GM10847 (cell line): ENCODE results near the gene CHID1.

Experiments used
- POLR2A ChIP-seq: IDR thresholded peaks from 2 replicates; pipeline ENCODE4 v1.6.1; 2011; ENCODE audit not compliant: insufficient read length; ENCODE audit errors: extremely low read depth

CHID1 gene

DNA sequence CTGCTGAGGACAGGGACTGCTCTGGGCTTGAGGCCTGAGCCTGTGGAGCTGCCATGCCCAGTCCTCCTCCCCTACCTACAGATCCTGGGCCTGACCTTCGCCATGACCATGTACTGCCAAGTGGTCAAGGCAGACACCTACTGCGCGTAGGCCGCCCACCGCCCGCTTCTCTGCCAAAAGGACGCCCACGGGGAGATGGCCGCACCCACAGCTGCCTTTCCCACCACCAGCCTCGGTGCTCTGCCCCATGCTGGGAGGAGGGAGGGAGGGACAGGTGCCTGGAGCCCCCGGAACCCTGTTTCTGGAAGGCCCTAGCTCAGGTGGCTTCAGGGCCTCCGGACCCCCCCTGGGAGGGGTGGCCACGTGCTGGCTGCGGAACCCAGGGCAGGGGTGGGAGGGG, 44.1 kb downstream of the CHID1 start:
- TF ChIP-seq POLR2A, result no peak

DNA sequence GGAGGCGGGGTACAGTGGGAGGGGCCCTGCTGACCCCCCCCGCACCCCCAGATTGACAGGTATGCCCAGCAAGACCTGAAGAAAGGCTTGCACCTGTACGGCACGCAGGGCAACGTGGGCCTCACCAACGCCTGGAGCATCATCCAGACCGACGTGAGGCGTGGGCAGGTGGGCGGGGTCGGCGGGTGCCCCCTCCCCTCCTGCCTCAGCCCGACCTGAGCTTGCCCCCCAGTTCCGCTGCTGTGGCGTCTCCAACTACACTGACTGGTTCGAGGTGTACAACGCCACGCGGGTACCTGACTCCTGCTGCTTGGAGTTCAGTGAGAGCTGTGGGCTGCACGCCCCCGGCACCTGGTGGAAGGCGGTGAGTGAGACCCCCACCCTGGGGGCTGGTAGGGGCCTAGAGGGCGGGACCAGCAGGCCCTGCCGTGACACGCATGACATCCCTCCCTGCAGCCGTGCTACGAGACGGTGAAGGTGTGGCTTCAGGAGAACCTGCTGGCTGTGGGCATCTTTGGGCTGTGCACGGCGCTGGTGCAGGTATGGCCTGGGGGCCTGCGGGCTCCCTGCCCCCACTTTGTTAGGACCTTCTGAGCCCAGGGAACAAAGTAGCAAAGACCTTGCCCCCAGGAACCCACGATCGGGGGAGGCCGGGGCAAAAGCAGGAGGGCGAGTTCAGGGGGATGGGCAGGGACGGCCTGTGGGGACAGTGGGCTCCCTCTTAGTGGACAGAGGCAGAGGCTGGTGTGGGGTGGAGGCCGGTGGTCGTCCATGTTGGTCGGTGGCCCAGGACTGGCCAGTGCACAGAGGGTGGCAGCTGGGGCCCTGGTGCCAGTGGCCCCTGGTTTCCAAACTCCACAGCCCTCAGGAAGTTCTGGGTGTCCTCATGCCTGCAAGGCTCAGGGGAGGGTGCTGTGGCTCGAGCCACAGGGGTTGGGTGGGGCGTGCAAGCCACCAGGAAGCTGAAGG, 44.9 kb downstream of the CHID1 start:
- no peak for TF ChIP-seq POLR2A

DNA sequence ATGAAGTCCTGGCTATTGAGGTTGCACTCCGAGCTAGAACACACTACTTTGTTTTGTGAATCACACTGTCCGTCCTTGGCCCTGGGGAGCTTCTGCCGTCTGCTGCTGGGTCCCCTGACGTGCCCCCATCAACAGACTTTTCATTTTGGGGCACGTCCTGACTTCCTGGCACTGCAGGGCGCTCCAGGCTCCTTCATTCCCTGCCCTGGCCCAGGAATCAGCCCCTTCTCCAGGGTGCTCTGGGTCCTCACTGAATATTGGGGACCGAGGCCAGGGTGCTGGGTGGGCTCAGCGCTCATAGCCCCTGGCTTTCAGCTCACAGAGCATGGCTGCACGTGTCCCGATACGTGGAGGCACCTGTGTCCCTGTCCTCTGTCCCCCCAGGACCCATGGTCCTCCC, 45.7 kb downstream of the CHID1 start:
- TF ChIP-seq POLR2A, result no peak

DNA sequence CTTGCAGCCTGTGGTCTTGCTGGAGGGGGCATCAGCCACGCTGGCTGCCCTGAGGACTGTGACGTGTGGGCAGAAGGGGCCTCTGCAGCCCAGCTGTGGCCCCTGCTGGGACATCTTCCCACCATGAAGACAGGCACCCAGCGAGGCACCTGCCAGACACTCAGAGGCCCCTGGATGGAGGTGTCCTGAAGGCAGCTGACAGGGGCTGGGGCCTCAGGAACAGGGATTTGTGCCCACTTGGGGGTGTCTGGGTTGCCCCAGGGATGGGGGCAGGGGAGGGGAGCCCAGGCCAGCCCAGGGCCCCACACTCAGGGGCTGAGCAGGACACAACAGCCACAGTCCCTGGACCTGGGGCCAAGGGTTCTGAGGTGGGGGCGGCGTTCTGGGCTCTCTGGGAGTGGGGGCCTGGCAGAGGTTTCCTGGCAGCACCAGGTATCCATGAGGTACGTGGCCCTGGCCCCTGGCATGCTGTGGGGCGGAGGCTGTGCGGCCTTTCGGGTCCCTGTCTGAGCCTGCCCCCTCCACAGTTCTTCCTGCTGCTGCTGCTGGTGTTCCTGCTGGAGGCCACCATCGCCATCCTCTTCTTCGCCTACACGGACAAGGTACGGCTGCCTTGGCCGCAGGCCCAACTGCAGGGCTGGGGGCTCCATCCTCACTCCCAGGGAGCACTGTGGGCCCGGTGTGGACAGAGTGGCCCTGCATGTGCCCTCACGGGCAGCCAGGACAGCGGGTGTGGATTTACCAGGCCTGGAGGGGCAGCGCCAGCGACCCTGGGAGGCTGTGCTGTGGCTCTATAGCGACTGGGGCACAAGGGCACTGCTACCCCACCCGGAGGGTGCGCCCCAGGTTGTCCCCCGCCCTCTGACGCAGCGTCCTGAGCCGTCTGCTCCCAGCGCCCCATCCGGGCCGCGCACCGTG, 46.4 kb downstream of the CHID1 start:
- TF ChIP-seq POLR2A, result no peak

DNA sequence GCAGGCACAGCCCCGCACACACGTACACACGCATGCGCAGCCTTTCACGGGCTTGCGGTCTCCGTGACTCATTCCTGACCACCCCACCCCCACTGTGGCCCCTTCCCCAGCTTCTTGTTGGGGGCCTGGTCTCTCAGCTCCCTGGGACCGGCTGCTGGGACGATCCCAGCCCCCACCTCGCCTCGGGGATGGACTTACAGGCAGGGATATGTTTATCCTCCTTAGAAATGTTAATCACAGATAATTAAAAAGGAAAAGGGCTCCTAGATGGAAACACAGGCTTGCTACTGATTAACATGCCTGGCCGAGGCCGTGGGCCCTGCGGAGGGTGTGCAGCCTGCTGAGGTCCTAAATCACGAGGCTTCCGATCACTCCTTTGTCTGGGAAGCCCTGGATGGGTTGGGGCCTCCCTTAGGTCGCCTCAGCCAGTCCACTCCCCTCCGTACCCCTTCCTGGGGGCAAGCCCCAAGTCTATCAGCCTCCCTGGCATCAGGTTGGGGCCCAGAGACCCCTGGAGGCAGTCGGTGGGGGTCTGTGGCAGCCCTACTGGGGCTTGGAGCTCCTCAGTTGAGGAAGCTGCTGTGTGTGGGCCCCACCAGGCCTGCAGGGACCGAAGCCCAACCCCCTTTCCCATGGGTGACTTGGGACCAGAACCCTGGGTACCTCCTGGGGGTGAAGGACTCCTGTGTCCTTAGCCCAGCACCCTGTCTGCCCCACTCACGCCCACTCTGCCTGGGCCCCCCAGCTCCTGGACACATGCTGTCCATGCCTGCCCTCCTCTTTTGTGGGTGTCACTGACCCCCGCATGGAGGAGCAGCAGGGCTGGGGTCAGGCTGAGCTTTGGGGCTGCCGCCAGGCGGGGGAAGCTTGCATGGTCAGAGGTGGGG, 47.3 kb downstream of the CHID1 start:
- TF ChIP-seq POLR2A, result no peak

DNA sequence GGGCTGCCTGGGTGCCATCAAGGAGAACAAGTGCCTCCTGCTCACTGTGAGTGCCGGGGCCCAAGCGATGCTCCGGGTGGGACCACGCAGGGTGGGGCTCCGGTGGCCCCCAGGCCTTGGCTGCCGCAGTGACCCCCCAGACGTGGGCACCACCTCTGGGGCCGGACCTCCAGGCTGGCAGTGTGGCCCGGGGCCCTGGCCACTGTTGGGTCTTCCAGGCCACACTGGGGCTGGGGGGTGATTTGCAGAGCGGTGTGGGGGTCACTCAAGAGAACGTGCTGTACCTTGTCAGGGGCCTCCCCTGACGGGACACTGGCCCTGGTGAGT, 48.0 kb downstream of the CHID1 start:
- no peak for TF ChIP-seq POLR2A

DNA sequence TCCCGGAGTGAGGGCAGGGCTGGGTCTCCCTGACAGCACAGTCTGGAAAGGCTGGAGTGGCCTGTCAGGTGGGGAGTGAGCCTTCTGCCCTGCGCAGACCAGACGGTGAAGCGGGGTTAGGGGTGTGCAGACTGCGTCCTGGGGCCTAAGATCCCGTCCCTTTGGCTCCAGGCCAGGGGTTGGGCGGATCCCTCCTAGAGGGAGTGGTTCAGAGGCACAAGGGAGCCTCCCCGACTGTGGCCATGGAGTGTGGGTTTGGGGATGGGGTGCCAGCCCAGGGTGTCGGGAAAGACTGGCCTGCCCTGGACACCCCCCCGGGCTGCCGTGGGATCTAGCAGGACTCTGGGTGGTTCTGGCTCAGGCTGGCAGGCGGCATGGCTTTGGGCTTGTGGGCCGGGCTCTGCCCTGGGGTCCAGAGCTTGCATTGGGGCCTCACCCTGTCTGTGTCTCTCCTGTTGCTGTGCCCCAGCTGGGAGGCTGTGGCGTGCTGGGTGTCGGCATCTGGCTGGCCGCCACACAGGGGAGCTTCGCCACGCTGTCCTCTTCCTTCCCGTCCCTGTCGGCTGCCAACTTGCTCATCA, 48.4 kb downstream of the CHID1 start:
- TF ChIP-seq POLR2A, result no peak

DNA sequence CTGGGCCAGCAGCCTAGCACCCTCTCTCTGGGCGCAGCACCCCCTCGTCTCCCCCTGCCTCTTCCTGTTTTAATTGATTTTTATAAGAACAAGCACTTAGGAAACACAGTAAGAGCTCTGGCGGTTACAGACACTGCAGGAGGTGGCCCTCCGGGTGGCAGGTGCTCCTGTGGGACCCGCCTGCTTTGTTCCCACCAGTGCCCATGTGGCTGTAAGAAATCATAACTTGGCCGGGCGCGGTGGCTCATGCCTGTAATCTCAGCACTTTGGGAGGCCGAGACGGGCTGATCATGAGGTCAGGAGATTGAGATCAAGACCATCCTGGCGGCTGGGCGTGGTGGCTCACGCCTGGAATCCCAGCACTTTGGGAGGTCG, 49.5 kb downstream of the CHID1 start:
- TF ChIP-seq POLR2A, result no peak

DNA sequence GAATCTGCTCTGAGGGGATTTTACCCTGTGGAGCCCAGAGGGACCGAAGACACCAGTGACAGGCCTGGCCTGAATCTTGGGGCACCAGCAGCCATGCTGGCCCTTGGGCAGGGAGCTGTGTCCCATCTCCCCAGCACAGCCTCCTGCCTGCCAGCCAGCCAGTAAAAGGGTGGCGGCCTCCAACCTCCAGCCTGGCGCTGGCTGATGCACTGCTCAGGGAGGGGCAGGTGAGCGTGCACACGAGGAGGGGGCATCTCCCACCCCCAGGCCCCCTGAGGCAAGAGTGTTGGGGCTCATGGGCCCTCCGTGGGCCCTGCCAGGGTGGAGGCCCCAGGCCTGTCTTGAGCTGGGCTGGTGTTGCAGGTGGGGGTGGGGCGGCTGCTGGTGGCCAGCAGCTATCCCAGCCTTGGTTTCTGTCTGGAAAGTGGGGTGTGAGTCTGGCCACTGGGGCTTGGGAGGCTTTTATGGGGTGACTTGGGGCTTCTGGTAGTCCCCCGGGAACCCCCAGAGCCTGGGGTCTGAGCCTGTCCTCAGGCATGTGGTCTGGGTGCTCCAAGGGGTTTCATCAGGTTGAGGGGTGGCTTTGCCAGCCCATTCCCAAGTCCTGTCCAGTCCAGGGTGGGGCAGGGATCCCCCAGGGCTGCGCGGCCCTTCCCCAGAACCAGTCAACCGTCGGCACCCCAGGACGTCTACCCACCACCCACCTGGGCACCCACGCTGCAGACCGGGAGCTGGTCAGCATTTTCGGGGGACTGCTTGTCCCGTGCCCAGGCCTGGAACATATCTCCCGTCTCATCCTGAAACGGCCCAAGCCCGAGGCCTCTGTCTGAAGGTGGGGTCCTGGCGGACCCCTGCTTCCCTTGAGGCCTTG, 50.1 kb downstream of the CHID1 start:
- TF ChIP-seq POLR2A, result no peak

DNA sequence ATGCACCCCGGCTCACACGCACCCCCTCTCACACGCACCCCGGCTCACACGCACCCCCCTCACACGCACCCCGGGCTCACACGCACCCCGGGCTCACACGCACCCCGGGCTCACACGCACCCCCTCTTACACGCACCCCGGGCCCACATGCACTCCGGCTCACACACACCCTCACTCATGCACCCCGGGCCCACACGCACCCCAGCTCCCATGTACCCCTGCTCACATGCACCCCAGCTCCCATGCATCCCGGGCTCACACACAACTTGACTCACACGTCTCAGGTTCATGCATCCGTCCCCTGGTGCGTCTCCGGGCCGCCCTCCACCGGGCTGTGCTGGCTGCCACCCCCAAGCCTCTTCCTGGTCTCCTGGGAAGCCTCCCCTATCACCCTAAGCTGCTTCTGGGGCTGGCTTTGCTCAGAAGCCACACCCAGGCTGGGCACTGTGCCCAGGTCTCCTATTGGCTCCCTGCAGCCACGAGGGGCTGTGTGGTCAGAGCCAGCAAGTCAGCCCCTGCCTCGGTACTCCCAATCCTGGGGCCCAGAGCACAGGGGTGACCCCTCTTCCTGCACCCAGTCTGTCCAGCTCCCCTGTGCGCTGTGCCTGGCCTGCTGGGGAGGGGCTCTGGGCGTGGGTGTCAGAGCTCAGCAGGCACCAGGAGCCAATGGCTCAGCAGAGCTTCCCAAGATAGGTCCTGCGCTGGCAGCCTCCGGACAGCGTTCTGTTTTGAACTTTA, 51.0 kb downstream of the CHID1 start:
- no peak for TF ChIP-seq POLR2A

DNA sequence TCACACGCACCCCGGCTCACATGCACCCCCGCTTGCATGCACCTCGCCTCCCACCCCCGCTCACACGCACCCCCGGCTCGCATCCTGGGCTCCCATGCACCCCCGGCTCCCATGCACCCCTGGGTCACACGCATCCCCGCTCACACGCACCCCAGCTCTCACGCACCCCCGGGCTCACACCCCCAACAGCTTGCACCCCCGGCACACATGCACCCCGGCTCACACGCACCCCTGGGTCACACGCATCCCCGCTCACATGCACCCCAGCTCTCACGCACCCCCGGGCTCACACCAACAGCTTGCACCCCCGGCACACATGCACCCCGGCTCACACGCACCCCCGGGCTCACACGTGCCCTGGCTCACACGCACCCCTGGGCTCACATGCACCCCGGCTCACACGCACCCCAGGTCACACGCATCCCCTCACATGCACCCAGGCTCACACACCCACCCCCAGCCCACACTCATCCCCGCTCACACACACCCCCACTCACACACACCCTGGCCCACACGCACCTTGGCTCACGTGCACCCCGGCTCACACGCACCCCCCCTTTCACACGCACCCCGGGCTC, 51.8 kb downstream of the CHID1 start:
- no peak for TF ChIP-seq POLR2A

DNA sequence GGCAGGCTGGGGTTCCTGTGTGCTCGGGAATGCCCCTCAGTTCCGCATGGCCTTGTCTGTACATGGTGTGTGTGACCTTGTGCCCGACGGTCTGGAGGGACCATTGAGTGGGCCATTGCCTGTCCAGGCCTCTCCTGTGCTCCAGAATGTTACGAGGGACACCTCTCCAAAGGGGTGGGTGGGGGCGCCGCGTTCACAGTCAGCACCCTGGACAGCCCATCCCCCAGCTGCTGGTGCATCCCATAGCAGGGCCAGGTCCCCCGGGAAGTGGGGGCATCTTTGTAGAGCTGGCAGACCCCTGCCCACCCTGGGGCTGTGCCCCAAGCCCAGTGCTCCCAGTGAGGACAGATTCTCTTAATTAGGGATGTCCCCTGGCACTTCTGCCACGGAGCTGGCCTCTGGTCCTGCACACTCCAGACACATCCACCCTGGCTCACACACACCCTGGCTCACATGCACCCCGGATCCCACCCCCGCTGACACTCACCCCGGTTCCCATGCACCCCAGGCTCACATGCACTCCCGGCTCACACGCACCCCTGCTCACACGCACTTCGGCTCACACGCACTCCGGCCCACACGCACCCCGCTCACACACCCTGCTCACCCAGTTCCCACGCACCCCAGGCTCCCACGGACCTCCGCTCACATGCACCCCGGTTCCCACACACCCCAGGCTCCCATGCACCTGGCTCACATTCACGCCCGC, 52.4 kb downstream of the CHID1 start:
- no peak for TF ChIP-seq POLR2A

DNA sequence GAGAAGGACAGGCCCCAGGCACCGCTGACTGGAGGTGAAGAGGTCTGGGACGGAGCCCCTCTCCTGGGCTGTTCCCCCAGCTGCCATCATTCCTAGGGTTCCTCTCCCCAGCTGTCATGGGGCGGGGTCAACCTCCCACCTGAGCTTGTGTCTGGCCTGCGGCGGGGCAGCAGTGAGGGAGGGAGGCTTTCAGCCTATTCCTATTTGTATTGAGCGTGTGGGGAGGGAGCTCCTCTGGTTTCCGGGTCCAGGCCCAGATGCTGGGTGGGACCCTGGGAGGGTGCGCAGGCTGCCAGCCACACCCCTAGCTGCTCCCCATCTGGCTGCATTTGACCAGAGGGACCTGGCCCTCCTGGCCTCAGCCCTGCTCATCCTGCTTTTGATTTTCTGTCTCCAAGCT, 54.2 kb downstream of the CHID1 start:
- no peak for TF ChIP-seq POLR2A

DNA sequence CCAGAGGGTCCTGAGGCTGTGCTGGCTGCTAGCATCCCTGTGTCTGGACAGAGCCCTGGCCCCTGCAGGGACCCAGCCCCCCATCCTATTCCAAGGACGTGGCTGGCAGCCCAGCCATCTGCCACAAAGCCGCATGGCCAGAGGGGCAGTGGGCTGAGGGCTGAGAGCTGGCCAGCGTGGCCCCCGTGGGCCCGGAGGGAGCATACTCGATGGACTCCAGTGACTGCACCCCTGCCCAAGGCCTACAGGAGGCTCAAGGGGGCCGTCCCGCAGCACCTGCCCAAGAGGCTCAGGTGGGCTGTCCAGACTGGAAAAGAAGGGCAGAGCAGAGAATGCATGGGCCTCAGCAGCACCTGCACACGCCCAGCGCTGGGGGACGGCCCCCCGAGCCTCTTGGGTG, 54.8 kb downstream of the CHID1 start:
- no peak for TF ChIP-seq POLR2A
